ENCODE measurements around the gene TRAPPC14. TPM values are rescaled to one million over a fixed set of nuclear protein-coding genes. Genes with fewer than 3 reads are reported as not detected.

TRAPPC14 gene
- total RNA-seq, 6 donors from 2014 or later = 12.6 to 108 (median 25.3) TPM

DNA sequence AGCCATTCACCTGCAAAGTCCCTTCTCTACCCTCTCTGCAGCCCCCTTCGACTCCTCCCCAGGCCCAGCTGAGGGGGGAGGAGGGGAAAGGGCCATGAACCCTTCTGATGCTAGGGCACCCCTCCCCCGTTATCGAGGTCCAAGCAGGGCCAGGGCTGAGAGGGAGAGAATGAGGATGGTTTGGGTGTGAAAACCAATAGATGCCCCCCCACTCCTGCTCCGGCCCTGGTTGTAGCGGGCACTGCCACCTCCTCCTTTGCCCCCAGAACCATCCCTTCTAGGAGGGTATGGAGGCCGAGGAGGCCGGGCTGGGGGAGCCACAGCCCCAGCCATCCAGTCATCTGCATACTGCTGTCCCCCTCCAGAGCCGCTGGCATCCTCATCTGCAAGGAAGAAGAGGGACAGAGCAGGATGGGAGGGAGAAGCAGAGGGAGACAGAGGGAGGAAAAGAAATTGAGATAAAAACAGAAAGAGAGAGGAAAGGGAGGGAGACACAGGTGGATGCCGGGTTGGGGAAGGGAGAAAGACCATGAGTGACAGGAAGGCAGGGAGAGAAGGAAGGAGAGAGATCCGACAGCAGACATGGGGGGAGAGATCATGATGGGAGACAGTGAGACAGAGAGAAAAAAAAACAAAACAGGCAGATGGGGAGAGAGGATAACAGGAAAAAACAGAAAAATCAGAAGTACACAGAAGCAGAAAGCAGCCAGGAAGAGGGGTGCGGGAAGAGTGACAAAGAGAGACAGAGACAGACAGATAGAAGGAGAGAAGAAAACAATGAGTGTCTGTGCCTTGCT, 11.8 kb upstream of the TRAPPC14 start:
- no peak overlapping the region for H3K27ac ChIP-seq
- DNase-seq = no peak
- WGBS, 2 donors = 84 to 87% methylated on average over 11 of the region's 11 CpGs
- peaks cover 0 to 20% (median 10%) of the 10 kb centered on the region in 4 donors for H3K27me3 ChIP-seq
- H3K4me3 ChIP-seq = no peak overlapping the region
- no peaks in the 10 kb centered on the region for H3K36me3 ChIP-seq
- ATAC-seq (ENCODE audit: low FRiP score in 2 of 2) = no peak
- no peaks in the 10 kb centered on the region for H3K9me3 ChIP-seq
- H3K4me1 ChIP-seq = peaks cover 15 to 33% (median 29%) of the 10 kb centered on the region in 4 donors
- no peak for TF ChIP-seq EP300 (IDR thresholded peaks at IDR 0.05)
- no peak for TF ChIP-seq POLR2AphosphoS5 (IDR thresholded peaks at IDR 0.05)

DNA sequence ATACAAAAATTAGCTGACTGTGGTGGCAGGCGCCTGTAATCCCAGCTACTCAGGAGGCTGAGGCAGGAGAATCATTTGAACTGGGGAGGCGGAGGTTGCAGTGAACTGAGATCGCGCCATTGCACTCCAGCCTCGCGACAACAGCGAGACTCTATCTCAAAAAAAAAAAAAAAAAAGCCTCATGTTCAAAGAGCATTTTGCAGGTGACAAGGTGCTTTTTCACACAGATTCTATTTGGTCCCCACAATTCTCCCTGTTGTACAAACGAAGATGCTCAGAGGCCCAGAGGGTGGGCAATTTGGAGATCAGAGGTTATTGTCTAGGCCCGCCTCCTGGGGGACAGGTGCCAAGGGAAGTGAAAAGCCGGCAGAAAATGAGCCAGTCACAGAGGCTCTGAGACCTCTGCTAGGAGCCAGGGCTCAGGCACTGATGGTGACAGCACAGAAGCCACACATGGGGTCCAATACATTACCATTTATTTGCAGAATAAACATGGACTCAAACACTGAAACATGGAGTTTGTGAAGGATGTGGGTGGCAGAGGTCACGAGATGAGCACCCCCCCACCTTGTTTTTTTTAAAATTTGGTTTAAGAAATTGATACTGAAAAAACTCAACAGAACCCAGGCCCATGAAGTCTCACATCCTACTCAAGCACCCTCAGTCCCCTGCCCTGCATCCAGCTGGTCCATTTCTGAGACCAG, 10.8 kb upstream of the TRAPPC14 start:
- Histone ChIP-seq H3K4me3 (no peak overlapping the region), H3K27ac (peak overlapping the region in 1 of 4 donors; percentile 68), H3K36me3 (no peaks in the 10 kb centered on the region), H3K9me3 (no peaks in the 10 kb centered on the region), H3K4me1 (peaks cover 15 to 33% (median 29%) of the 10 kb centered on the region in 4 donors), H3K27me3 (peaks cover 0 to 20% (median 10%) of the 10 kb centered on the region in 4 donors)
- DNase-seq (no peak), ATAC-seq (ENCODE audit: low FRiP score in 2 of 2) (no peak)
- TF ChIP-seq EP300 (IDR thresholded peaks at IDR 0.05) (no peak), POLR2AphosphoS5 (IDR thresholded peaks at IDR 0.05) (no peak), POLR2A (IDR thresholded peaks at IDR 0.05) (no peak)
- TF ChIP-seq, protein P1, sequence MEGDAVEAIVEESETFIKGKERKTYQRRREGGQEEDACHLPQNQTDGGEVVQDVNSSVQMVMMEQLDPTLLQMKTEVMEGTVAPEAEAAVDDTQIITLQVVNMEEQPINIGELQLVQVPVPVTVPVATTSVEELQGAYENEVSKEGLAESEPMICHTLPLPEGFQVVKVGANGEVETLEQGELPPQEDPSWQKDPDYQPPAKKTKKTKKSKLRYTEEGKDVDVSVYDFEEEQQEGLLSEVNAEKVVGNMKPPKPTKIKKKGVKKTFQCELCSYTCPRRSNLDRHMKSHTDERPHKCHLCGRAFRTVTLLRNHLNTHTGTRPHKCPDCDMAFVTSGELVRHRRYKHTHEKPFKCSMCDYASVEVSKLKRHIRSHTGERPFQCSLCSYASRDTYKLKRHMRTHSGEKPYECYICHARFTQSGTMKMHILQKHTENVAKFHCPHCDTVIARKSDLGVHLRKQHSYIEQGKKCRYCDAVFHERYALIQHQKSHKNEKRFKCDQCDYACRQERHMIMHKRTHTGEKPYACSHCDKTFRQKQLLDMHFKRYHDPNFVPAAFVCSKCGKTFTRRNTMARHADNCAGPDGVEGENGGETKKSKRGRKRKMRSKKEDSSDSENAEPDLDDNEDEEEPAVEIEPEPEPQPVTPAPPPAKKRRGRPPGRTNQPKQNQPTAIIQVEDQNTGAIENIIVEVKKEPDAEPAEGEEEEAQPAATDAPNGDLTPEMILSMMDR (IDR thresholded peaks at IDR 0.05) = no peak
- 86 to 88% methylated on average over 11 of the region's 11 CpGs for WGBS, 2 donors

DNA sequence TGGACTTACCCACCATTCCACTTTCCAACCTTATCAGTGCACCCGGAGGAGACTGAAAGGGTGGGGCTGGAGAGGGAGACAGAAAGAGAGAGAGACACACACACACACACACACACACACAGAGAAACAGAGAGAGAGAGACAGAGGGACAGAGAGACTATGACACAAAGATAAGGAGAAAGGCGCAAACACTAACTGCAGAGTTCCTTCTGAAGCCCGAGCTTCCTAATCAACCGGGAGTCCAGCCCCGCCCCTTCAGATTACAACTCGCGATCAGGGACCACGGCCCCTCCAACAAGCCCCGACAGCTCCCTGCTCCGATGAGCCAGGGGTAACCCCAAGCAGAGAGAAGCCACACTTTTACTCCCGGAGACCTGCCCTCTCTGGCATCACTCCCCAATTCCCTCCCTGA, 9.4 kb upstream of the TRAPPC14 start:
- peak overlapping the region in 3 of 4 donors; percentile 53 to 70 (median 68) for H3K27ac ChIP-seq
- no peak for TF ChIP-seq POLR2A (IDR thresholded peaks at IDR 0.05)
- TF ChIP-seq EP300 (IDR thresholded peaks at IDR 0.05) = no peak
- TF ChIP-seq, protein P1 (IDR thresholded peaks at IDR 0.05) = no peak
- TF ChIP-seq POLR2AphosphoS5 (IDR thresholded peaks at IDR 0.05) = no peak
- no peaks in the 10 kb centered on the region for H3K9me3 ChIP-seq
- WGBS, 2 donors = 4 to 6% methylated on average over 11 of the region's 11 CpGs
- H3K4me1 ChIP-seq = peaks cover 15 to 33% (median 29%) of the 10 kb centered on the region in 4 donors
- DNase-seq (no peak), ATAC-seq (ENCODE audit: low FRiP score in 2 of 2) (peak; percentile 3 to 54)
- H3K27me3 ChIP-seq = peaks cover 0 to 20% (median 10%) of the 10 kb centered on the region in 4 donors
- H3K4me3 ChIP-seq = peak overlapping the region in 3 of 4 donors; percentile 37 to 56 (median 50)
- no peaks in the 10 kb centered on the region for H3K36me3 ChIP-seq

DNA sequence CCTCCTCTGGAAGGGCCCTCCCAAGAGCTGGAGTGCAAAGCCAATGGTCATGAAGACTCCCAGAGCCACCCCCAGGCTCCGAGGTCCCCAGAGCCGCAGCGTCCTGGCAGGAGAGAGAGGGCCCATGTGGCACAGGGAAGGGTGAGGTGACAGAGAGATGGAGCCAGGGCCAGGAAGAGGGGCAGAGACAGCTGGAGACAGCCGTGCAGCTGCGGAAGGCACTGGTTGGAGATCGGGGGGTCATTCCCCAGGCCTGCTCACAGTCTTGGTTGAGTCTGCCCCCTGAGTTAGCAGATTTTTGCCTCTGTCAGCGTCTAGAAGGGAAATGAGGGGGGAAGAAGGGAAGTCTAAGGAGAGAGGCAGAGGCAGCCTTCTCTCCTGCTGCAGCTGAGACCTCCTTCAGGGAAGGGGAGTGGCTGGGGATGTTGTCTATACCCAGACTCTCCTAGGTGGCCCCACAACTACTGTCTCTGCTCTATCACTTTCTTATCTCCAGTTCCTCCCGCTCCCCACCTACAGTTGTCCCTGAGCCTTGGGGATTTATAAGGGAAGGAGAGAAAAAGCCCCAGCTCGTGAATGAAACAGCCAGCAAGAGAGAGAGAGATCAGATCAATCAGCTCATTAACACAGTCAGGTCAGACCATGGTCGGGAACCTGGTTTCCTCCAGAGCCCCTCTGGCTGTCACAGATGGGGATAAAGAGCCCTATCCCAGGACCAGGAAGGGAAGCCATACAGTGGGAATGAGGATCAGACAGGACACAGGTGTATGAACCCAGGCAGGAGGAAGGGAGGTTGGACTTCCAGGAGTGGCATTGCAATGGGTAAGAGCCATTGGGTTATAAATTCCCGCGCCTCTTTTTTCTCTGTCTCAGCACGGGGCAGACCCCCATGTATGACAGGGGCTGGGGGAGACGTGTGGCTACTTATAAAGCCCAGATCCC, 8.7 kb upstream of the TRAPPC14 start:
- Histone ChIP-seq H3K36me3 (no peaks in the 10 kb centered on the region), H3K4me3 (peak overlapping the region in 3 of 4 donors; percentile 37 to 56 (median 50)), H3K27me3 (peaks cover 0 to 20% (median 10%) of the 10 kb centered on the region in 4 donors), H3K9me3 (no peaks in the 10 kb centered on the region), H3K4me1 (peaks cover 15 to 33% (median 29%) of the 10 kb centered on the region in 4 donors), H3K27ac (peak overlapping the region in 1 of 4 donors; percentile 70)
- no peak for TF ChIP-seq POLR2A (IDR thresholded peaks at IDR 0.05)
- no peak for TF ChIP-seq POLR2AphosphoS5 (IDR thresholded peaks at IDR 0.05)
- TF ChIP-seq, protein P1 (IDR thresholded peaks at IDR 0.05) = no peak
- TF ChIP-seq EP300 (IDR thresholded peaks at IDR 0.05) = no peak
- ATAC-seq (ENCODE audit: low FRiP score in 2 of 2) (no peak), DNase-seq (no peak)
- 36 to 37% methylated on average over 14 of the region's 14 CpGs for WGBS, 2 donors
